ENCODE measurements around the gene COPS9. TPM values are rescaled to one million over a fixed set of nuclear protein-coding genes. Genes with fewer than 3 reads are reported as not detected.

Gene COPS9
- total RNA-seq, result 103 and 122 TPM in 2 replicates

DNA sequence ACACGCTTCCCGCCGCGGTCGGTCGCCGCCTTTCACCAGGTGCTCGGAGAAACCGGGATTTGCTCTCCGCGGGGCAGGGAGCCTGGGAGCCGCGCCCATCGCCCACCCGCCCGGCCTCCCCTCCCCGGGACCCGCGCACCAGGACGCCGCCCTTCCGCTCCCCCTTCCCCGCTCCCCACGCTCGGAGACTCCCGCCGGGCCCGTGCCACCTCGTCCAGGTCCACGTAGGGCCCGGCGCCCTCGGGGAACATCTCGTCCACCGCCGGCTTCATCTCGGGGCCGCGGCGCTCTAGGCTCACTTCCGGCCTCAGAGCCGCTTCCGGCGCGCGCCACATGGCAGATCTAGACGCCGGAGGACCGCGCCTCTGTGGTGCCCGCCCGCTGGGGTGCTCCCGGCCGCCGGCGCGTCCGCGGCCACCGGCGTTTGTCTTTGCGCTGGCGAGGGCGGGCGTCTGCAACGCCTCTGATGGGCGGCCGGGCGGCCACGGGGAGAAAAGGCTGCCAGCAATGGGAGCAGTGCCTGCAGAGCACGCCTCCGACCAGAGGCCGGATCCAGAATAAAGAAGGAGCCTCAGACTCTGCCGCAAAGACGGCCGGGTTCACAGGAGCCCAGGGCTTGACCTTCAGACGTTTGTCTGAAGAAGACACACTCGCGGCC is at the start of gene COPS9:
TSS of gene COPS9 (minus strand) at position 293 of the 658 bp plus-strand sequence. CDS start at position 272, 21 bp downstream.
- intact Hi-C loops (cut with micrococcal nuclease), result loop anchor here (1.0 to 5.0 kb wide), 2 partner anchors 111 to 301 kb away; partner anchors contain the start of genes GPC1 and NDUFA10

- intact Hi-C loops (cut with micrococcal nuclease), result no loop called here
Observed at GRCh38 chr2:240184656-240185055, 48.6 kb upstream of the COPS9 start.

DNA sequence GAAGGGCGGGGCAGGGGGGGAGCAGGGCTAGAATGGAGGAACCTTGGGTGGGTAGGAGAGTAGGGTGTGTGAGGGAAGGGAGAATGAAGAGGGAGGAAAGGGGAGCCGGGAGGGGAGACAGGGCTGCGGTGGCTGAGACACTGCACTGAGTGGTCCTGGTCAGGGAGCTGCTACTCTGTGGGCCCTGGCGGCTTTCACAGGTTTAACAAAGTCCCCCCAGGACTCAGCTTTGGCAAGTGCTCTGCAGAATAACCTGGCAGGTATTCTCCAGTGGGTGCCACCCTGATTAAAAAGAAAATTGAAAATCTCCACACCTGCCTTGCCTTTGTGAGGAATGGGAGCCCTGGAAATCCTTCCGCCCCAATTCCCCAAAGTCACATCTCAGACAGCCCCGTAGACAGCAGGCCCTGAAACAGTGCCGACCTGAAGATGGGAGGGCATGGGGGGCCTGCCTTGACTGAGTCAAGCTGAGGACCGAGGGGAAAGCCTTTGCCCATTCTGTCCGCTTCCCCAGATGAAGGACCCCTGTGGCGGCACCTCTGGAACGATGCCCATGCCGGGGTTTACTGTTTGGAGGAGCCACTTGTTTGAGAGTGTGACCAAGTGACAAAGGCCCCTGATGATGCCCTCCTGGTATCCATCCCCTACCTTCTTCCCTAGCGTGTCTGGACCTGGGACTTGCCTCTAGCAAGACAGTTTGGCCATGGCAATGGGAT is 47.9 kb upstream of the COPS9 start:
- intact Hi-C loops (cut with micrococcal nuclease), result no loop called here

GRCh38 chr2:240183006-240183874 is 47.1 kb upstream of the COPS9 start:
- intact Hi-C loops (cut with micrococcal nuclease), result no loop called here

GRCh38 chr2:240182476-240182875 is 46.4 kb upstream of the COPS9 start:
- intact Hi-C loops (cut with micrococcal nuclease), result no loop called here

- intact Hi-C loops (cut with micrococcal nuclease), result no loop called here
Observed at GRCh38 chr2:240182001-240182400, 45.9 kb upstream of the COPS9 start.

GRCh38 chr2:240179941-240180666 is 44.0 kb upstream of the COPS9 start:
- intact Hi-C loops (cut with micrococcal nuclease), result no loop called here

GRCh38 chr2:240179186-240179815 is 43.2 kb upstream of the COPS9 start:
- intact Hi-C loops (cut with micrococcal nuclease), result no loop called here

DNA sequence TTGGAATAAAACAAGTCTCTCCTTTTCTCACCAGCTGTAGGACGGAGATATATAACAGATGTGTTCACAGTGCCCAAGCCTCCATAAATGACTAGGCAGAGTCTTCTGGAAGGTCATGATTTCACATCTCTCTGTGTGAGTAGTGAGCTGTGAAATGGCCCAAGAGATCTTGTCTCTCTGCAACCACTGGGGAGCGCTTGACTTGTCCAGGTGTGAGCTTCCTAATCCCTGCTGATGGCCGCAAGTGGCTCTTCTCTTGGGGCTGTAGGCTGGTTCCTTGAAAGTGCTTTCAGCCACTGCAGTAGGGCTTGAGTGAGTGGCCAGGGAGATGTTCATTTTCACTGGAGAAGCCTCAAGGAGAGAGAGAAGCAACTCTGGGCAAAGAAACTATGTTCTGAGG is 42.5 kb upstream of the COPS9 start:
- intact Hi-C loops (cut with micrococcal nuclease), result no loop called here

- intact Hi-C loops (cut with micrococcal nuclease), result no loop called here
Observed at GRCh38 chr2:240174496-240174895, 38.4 kb upstream of the COPS9 start.

- intact Hi-C loops (cut with micrococcal nuclease), result no loop called here
Observed at GRCh38 chr2:240172071-240172895, 36.2 kb upstream of the COPS9 start.

DNA sequence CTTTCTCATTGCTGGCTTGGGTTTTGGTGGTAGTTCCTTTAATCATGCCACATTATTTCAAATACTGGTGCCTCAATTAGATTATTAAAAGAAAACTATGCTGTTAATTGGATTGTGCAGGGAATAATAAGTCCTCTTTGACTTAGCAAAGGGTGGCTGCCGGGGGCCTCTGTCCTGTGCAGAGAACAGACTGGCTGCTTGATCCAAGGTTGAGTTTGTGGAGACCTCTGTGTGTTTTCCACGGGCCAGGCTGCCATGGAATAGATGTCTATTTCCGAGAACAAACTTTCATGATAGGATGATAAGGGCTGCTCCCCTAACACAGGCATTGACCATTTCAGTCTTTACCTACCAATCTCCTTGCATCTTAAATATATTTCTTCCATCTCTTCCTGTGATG is 34.8 kb upstream of the COPS9 start:
- intact Hi-C loops (cut with micrococcal nuclease), result no loop called here

DNA sequence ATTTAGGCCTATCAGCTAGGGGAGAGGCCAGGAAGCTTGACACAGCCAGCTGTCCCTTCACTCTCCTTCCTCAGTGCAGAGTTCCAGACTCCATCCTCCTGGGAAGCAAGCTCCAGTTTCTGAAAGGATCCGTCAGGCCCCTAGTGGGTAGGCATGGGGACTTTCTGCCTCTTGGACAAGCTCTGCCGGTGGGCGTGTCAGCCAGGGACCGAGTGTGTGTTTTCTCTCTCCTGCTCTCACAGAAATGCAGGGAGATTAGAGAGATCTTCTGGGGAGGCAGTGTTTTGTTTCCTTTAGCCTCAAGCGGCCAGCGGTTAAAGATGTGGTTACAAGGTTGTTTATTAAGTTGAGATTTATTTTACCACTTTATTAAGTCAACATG is 34.2 kb upstream of the COPS9 start:
- intact Hi-C loops (cut with micrococcal nuclease), result no loop called here

- intact Hi-C loops (cut with micrococcal nuclease), result no loop called here
Observed at GRCh38 chr2:240169486-240170353, 33.6 kb upstream of the COPS9 start.

DNA sequence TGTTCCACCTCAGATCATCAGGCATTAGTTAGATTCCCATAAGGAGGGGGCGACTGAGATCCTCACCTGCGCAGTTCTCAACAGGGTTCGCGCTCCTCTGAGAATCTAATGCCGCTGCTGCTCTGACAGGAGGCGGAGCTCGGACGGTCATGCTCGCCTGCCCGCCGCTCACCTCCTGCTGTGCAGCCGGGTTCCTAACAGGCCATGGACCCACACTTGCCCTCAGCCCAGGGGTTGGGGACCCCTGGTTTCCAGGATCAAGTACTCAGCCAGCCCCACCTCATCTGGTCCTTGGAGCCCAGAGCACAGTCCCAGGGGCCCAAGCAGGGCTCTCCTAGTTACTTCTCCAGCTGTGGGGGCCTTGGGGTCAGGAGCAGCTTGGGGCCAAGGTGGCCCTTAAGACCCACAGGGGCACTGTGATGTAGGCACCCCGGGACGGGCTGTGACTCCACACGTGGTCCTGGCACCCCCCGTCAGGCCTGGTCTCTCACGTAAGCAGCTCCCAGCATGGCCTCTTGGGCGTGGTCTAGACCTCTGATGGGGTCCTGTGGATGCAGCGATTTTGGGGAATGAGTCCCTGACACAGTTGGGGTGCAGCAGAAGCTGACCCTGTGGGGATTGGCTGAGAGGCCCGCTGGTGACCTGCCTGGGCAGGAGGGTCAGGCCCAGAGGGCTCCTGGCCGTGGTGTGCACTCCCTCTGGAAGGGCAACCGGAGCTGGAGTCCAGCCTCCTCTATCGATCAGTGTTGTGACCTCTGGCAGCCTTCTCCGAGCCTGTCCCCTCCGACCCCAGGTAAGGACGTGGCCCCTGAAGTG is 32.6 kb upstream of the COPS9 start:
- intact Hi-C loops (cut with micrococcal nuclease), result no loop called here

DNA sequence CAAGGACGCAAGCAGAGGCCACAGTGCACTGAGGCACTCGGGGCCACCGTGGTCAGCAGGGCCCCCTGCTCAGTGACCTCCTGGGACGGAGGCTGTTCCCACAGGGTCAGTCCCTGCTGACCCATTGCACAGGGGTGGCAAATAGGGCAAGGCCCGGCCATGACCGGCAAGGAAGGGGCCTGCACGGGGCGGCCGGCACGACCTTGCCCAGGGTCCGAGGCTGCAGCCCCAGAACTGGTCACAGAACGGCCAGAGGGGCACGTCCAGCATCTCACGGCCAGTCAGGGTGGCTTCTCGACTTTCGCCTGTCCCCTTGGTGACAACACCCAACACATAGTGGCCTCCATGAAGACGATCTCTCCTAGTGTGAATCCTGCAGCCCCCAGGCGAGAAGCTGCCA is 31.9 kb upstream of the COPS9 start:
- intact Hi-C loops (cut with micrococcal nuclease), result no loop called here

DNA sequence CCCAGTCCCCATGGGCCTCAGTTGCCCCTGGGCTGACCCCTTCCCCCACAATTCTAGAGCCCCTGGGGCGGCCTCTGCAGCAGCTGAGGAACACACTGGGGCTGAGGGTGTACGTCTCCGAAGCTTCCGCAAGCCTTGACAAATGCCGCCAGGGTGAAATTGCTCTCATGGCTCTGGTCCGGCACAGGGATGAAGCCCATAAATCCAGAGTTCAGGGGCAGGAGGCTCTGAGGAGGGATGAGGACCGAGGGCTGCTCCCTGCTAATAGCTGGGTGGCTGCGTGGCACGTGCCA is 31.4 kb upstream of the COPS9 start:
- intact Hi-C loops (cut with micrococcal nuclease), result no loop called here

All from T-helper 2 cell treated with Interferon-gamma antibody and Interleukin-4, amounts not matched to agents 100 ng/mL and 5 ng/mL, for 36 hours (primary cell).